ENCODE results near the gene POP5.

- TF ChIP-seq CTCF (conservative IDR thresholded peaks at IDR 0.05; ENCODE audit: low read depth in 2 of 2) = no peak
- no peak for TF ChIP-seq CREB1 (CRISPR knock-in tag; IDR thresholded peaks at IDR 0.05; ENCODE audit: low read depth)
- no peak for TF ChIP-seq ETS1 (IDR thresholded peaks at IDR 0.05)
- TF ChIP-seq, protein P1, sequence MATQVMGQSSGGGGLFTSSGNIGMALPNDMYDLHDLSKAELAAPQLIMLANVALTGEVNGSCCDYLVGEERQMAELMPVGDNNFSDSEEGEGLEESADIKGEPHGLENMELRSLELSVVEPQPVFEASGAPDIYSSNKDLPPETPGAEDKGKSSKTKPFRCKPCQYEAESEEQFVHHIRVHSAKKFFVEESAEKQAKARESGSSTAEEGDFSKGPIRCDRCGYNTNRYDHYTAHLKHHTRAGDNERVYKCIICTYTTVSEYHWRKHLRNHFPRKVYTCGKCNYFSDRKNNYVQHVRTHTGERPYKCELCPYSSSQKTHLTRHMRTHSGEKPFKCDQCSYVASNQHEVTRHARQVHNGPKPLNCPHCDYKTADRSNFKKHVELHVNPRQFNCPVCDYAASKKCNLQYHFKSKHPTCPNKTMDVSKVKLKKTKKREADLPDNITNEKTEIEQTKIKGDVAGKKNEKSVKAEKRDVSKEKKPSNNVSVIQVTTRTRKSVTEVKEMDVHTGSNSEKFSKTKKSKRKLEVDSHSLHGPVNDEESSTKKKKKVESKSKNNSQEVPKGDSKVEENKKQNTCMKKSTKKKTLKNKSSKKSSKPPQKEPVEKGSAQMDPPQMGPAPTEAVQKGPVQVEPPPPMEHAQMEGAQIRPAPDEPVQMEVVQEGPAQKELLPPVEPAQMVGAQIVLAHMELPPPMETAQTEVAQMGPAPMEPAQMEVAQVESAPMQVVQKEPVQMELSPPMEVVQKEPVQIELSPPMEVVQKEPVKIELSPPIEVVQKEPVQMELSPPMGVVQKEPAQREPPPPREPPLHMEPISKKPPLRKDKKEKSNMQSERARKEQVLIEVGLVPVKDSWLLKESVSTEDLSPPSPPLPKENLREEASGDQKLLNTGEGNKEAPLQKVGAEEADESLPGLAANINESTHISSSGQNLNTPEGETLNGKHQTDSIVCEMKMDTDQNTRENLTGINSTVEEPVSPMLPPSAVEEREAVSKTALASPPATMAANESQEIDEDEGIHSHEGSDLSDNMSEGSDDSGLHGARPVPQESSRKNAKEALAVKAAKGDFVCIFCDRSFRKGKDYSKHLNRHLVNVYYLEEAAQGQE (IDR thresholded peaks at IDR 0.05; ENCODE audit: unreplicated experiment) = no peak
Observed at GRCh38 chr12:120542166-120542565, 39.0 kb downstream of the POP5 start.
